Cardiac muscle cell (in vitro differentiated cells and primary cell): Measurements from ENCODE around the gene PHC2. TPM values are rescaled to one million over a fixed set of nuclear protein-coding genes. Genes with fewer than 3 reads are reported as not detected.

Source experiments
- DNase-seq, 2 donors: peaks; one replicate each; pipeline versions ENCODE4 v3.0.0 to v3.0.0-alpha.2; 2010 to 2017; ENCODE audit warnings: low read depth in 1 of 2, low spot score in 1 of 2
- H3K27ac ChIP-seq: fragments of 200-600 bp; sonication (generic); 2 replicates; pipeline ENCODE4 v1.5.1; 2016
- H3K27me3 ChIP-seq: fragments of 200-600 bp; sonication (generic); 2 replicates; pipeline ENCODE4 v1.6.0; 2016; ENCODE audit warnings: control low read depth
- H3K36me3 ChIP-seq: fragments of 200-600 bp; sonication (generic); 2 replicates; pipeline ENCODE4 v1.5.1; 2016; ENCODE audit warnings: control low read depth
- H3K4me1 ChIP-seq: fragments of 200-600 bp; sonication (generic); 2 replicates; pipeline ENCODE4 v1.8.1; 2017; ENCODE audit warnings: low read depth, mild to moderate bottlenecking, mixed run types
- H3K4me3 ChIP-seq: fragments of 200-600 bp; sonication (generic); 2 replicates; pipeline ENCODE4 v1.5.1; 2016; ENCODE audit warnings: mild to moderate bottlenecking
- H3K9me3 ChIP-seq: fragments of 200-600 bp; sonication (generic); 2 replicates; pipeline ENCODE4 v1.5.1; 2017; ENCODE audit warnings: low read depth, mild to moderate bottlenecking, control low read depth
- polyA plus RNA-seq: library from polyadenylated mRNA; unstranded; fragments of >200 nt; fragmentation: Nextera tagmentation; extraction: Ambion mirVana; gene quantifications from 2 replicates; pipeline ENCODE4 v1.2.1, GENCODE V29; 2016
- total RNA-seq: library from RNA; depleted of rRNA; stranded (reverse); fragments of >200 nt; gene quantifications from 2 replicates; pipeline ENCODE4 v1.2.3, GENCODE V29; 2016
- TF ChIP-seq, protein P1 (sequence below): IDR thresholded peaks from 2 replicates; pipeline ENCODE4 v1.5.1; 2012; ENCODE audit warnings: low read depth, mild to moderate bottlenecking, low read length

Gene PHC2
- total and polyA plus RNA-seq, 2 experiments from 2014 or later: 81.8 to 86.0 TPM

DNA sequence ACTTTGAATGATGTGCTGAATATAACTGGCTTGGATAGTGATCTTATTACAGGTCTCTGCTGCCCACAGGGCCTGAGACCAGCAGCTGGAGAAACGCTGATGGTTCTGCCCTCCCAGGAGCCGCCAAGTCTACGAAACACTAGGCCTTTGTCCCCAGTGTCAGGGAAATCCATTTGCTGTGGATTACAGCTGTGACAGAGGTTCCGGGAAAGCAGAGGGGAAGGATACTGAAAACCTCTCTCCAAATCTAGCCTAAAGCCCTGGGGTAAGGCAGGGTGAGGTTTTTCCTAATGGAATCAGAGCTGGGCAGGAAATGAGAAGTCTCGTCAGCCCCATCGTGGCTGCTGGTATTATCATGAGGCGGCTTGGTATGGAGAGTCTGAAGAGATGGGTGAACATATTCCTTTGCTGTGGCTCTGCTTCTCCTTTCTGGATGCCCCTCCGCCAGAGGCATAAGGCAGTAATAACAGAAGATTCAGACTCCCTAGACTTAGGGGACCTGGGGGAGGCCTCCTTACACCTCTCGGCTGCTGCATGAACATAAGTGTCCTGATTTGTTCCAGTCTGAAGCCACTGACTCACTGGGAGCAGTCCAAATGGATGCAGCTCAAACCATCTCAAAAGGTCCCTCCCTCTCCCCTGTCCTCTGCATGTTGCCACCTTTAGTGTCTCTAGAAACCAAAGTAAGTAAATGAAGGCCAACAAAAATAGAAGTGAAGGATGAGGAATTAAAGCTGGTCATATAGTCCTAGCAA lies 48.1 kb downstream of the PHC2 start:
- Histone ChIP-seq H3K4me1 (peaks cover 14% of the 10 kb centered on the region), H3K9me3 (no peaks in the 10 kb centered on the region), H3K36me3 (no peaks in the 10 kb centered on the region), H3K27ac (no peak overlapping the region), H3K27me3 (no peaks in the 10 kb centered on the region), H3K4me3 (no peak overlapping the region)
- TF ChIP-seq, protein P1, sequence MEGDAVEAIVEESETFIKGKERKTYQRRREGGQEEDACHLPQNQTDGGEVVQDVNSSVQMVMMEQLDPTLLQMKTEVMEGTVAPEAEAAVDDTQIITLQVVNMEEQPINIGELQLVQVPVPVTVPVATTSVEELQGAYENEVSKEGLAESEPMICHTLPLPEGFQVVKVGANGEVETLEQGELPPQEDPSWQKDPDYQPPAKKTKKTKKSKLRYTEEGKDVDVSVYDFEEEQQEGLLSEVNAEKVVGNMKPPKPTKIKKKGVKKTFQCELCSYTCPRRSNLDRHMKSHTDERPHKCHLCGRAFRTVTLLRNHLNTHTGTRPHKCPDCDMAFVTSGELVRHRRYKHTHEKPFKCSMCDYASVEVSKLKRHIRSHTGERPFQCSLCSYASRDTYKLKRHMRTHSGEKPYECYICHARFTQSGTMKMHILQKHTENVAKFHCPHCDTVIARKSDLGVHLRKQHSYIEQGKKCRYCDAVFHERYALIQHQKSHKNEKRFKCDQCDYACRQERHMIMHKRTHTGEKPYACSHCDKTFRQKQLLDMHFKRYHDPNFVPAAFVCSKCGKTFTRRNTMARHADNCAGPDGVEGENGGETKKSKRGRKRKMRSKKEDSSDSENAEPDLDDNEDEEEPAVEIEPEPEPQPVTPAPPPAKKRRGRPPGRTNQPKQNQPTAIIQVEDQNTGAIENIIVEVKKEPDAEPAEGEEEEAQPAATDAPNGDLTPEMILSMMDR: no peak
- DNase-seq: peak in 1 of 2 donors; percentile 27

GRCh38 chr1:33381977-33382376 lies 48.9 kb downstream of the PHC2 start:
- no peaks in the 10 kb centered on the region for H3K36me3 ChIP-seq
- DNase-seq: no peak
- H3K27me3 ChIP-seq: no peaks in the 10 kb centered on the region
- H3K9me3 ChIP-seq: no peaks in the 10 kb centered on the region
- no peak overlapping the region for H3K4me3 ChIP-seq
- TF ChIP-seq, protein P1: no peak
- H3K27ac ChIP-seq: no peak overlapping the region
- H3K4me1 ChIP-seq: peaks cover 18% of the 10 kb centered on the region

DNA sequence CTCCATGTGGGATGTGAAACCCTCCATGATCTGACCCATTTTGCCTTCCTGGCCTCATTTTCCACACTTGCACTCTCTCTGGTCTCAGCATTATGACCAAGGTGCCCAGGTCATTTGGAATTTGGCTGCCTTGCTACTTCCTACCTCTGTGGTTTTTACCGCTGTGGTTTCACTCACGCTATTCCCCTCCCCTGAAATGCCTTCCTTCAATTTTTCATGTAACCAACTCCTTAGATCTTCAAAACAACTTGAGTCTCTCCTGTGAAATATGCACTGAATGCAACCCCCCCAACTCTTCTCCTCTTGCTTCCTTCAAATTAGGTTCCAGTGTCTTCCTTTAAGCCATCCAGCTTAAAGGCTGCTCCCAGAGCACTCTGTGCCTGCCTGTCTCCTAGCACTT lies 50.1 kb downstream of the PHC2 start:
- Histone ChIP-seq H3K27ac (no peak overlapping the region), H3K36me3 (no peaks in the 10 kb centered on the region), H3K4me3 (no peak overlapping the region), H3K9me3 (no peaks in the 10 kb centered on the region), H3K4me1 (peaks cover 18% of the 10 kb centered on the region), H3K27me3 (no peaks in the 10 kb centered on the region)
- DNase-seq: no peak
- TF ChIP-seq, protein P1: no peak

DNA sequence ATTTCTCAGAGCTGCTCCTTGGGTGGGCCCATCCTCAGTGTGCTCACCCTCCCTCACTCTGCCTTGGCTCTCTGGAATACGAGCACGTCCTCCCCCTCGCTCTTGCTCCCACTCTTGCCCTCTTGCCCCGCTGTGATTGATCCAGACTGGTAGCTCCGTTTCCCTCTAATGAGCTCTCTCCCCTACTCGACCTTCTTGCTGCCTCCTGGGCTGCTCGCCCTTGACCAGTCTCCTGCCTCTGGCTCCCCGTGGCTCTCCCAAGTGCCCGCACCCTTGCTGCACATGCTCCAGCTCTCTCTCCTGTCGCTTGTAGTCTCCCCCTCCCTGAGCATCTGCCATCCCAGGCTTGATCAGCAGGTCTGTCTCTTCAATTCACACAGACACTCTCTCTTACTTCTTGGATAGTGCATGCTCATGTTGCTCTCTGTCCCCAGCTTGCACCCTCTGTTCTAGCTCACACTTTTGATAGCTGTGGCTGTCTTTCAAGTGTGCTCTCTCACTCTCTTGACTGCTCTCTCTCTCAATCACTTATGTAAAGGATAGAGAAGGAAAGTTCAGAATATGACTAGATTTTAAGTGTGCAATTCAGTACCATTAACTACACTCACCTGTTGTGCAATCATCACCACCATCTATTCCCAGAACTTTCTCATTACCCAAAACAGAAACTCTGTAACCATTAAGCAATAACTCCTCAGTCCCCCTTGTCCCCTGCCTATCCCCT lies 51.1 kb downstream of the PHC2 start:
- H3K4me1 ChIP-seq: peaks cover 18% of the 10 kb centered on the region
- TF ChIP-seq, protein P1: no peak
- H3K27ac ChIP-seq: no peak overlapping the region
- no peaks in the 10 kb centered on the region for H3K36me3 ChIP-seq
- H3K9me3 ChIP-seq: no peaks in the 10 kb centered on the region
- DNase-seq: no peak
- no peaks in the 10 kb centered on the region for H3K27me3 ChIP-seq
- H3K4me3 ChIP-seq: no peak overlapping the region

DNA sequence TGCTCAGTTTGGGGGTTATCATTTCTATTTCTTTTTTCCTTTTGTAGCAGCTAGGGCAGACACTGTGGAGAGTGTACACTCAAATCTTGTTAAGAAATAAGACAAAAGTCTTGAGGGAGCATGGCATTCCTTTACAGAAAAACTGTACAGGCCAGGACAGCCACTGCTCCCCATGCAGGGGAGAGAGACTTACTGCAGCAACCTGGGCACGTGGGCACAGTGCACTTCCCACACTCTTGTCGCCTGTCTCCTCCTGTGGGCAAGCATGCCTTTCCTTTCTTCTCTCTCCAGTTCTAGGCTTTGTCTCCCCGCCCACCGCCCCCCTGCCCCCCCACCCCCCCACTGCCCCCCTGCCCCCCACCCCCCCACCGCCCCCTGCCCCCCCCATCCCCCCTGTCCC lies 51.9 kb downstream of the PHC2 start:
- TF ChIP-seq, protein P1: no peak
- peaks cover 18% of the 10 kb centered on the region for H3K4me1 ChIP-seq
- peak in 1 of 2 donors; percentile 27 for DNase-seq

More for the DNA sequence above, 51.9 kb downstream of the PHC2 start:
- no peaks in the 10 kb centered on the region for H3K9me3 ChIP-seq
- no peaks in the 10 kb centered on the region for H3K36me3 ChIP-seq
- no peak overlapping the region for H3K4me3 ChIP-seq
- H3K27me3 ChIP-seq: no peaks in the 10 kb centered on the region
- no peak overlapping the region for H3K27ac ChIP-seq
